Measurements from ENCODE around the gene KRT36. TPM values are rescaled to one million over a fixed set of nuclear protein-coding genes. Genes with fewer than 3 reads are reported as not detected.

KRT36 gene
- total RNA-seq, 1 experiment from 2014 or later: not detected

DNA sequence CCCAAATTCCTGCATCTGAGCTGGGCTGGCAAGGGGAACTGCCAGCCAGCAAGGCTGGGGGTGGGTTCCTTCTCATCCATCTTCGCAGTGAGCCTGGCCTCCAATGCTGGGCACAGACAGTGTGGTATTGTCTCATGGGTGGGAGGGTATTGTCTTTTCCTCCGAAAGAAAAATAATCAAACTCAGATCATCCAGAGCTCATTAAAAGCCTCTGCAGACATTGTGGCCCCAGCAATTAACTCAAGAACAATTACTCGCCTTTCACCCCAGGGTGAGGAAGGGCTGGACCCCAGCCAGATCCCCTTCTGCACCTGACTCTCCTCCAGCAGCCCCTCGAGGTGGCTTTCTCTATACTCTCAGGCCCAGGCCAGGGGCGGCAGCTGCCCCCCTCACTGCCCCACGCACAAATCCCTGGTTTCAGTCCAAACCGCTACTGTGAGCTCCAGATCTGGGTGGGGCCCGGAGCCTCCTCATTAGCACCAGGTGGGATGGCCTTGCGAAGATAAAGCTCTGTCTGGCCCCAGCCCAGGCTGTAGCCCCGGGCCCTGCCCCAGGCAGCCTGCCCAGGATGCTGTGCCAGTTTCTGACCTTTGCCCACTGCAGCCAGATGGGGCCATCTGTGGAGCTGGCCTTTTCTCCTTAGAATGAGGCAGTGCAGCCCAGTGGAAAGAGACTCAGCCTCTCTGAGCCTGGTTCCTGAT lies 31.3 kb upstream of the KRT36 start:
- Histone ChIP-seq H3K4me3 (ENCODE audit: low read length) (peak overlapping the region; percentile 42; the same call in 1 of the 2 replicates), H3K4me2 (ENCODE audit: low read length) (peak overlapping the region; percentile 60), H3K79me2 (ENCODE audit: low read length) (peaks cover 12% of the 10 kb centered on the region; the same call in 1 of the 2 replicates), H3F3A (ENCODE audit: low read length, unreplicated experiment) (peaks cover 11% of the 10 kb centered on the region), H3K9me2 (replicated peaks; ENCODE audit: low read length) (no peaks in the 10 kb centered on the region), H3K9ac (ENCODE audit: low read length) (peak overlapping the region; percentile 83), H3K27ac (ENCODE audit: low read length) (peak overlapping the region; percentile 97), H3K27me3 (ENCODE audit: low read length) (no peaks in the 10 kb centered on the region), H3K36me3 (ENCODE audit: low read depth, low read length) (peaks cover 18% of the 10 kb centered on the region; the same call in 1 of the 2 replicates), H3K9me3 (ENCODE audit: low read length) (no peaks in the 10 kb centered on the region), H3K4me1 (ENCODE audit: insufficient read depth, low read length) (peaks cover 76% of the 10 kb centered on the region), H2AFZ (ENCODE audit: low read length) (no peak overlapping the region), H4K20me1 (ENCODE audit: low read length) (no peaks in the 10 kb centered on the region)
- POLR2A ChIA-PET (ENCODE audit: unreplicated experiment): interaction anchor here (0.7 to 2.7 kb wide), 3 partner anchors 27 to 117 kb away, joined by 6 to 14 read pairs (median 8); no protein-coding TSS in a partner anchor
- BruUV-seq (replicated peaks): no TSS peak
- TF ChIP-seq EZH2 (IDR thresholded peaks at IDR 0.05; ENCODE audit: low read length, unreplicated experiment): no peak
- no peak for TF ChIP-seq EZH2phosphoT487 (IDR thresholded peaks at IDR 0.05; ENCODE audit: borderline replicate concordance, low read length)
- TF ChIP-seq, protein P1, sequence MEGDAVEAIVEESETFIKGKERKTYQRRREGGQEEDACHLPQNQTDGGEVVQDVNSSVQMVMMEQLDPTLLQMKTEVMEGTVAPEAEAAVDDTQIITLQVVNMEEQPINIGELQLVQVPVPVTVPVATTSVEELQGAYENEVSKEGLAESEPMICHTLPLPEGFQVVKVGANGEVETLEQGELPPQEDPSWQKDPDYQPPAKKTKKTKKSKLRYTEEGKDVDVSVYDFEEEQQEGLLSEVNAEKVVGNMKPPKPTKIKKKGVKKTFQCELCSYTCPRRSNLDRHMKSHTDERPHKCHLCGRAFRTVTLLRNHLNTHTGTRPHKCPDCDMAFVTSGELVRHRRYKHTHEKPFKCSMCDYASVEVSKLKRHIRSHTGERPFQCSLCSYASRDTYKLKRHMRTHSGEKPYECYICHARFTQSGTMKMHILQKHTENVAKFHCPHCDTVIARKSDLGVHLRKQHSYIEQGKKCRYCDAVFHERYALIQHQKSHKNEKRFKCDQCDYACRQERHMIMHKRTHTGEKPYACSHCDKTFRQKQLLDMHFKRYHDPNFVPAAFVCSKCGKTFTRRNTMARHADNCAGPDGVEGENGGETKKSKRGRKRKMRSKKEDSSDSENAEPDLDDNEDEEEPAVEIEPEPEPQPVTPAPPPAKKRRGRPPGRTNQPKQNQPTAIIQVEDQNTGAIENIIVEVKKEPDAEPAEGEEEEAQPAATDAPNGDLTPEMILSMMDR (conservative IDR thresholded peaks at IDR 0.05; ENCODE audit: low read depth, low read length): no peak
- intact Hi-C loops (cut with micrococcal nuclease): loop anchor here (1.0 to 10.0 kb wide), 2 partner anchors 27 to 116 kb away; no protein-coding TSS in a partner anchor
- CTCF ChIA-PET: interaction anchor here (0.6 to 2.7 kb wide), 4 partner anchors 21 to 144 kb away, joined by 3 to 30 read pairs (median 6); no protein-coding TSS in a partner anchor
- DNase-seq: peak; percentile 59
- ATAC-seq: peak; percentile 1

DNA sequence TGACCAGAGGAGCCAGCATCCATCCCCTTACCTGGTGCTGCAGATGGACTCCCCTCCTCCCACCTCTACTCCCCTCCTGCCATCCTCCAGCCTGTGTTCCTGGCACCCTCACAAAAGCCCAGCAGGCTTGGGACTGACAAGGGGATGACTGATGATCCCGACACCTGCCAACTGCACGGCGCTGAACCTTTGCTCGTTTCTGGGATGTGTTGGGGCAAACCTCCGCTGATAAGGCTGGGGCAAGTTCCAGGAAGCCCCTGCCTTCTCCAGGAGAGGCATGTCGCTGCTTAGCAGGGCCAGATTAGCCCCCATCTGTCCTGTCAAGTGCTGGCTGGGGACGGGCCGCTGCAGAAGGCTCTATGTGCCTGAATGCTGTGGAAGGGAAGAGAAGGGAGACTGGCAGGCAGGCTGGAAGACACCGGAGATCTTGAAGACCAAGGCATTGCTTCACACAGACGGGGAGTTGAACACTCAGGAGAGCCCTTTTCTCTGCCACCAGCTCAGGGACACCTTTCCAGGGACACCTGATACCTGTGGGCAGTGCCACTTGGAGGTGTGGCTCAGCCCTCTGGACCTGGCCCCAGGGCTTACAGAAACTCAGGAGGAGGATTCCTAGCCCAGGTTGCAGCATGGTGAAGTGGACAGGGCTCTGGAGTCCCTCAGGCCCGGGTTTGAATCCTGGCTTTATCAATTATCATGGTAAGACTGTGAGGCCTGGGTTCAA lies 30.0 kb upstream of the KRT36 start:
- Histone ChIP-seq H3K4me1 (ENCODE audit: insufficient read depth, low read length) (peaks cover 71% of the 10 kb centered on the region), H4K20me1 (ENCODE audit: low read length) (no peaks in the 10 kb centered on the region), H3K4me2 (ENCODE audit: low read length) (peak overlapping the region; percentile 60), H3K9ac (ENCODE audit: low read length) (peak overlapping the region; percentile 83), H3K4me3 (ENCODE audit: low read length) (peak overlapping the region; percentile 22; the same call in 1 of the 2 replicates), H3K79me2 (ENCODE audit: low read length) (no peaks in the 10 kb centered on the region; the same call in 1 of the 2 replicates), H2AFZ (ENCODE audit: low read length) (no peak overlapping the region), H3K27me3 (ENCODE audit: low read length) (no peaks in the 10 kb centered on the region), H3F3A (ENCODE audit: low read length, unreplicated experiment) (peaks cover 11% of the 10 kb centered on the region), H3K27ac (ENCODE audit: low read length) (peak overlapping the region; percentile 97), H3K9me3 (ENCODE audit: low read length) (no peaks in the 10 kb centered on the region), H3K36me3 (ENCODE audit: low read depth, low read length) (peaks cover 15% of the 10 kb centered on the region; the same call in 1 of the 2 replicates), H3K9me2 (replicated peaks; ENCODE audit: low read length) (no peaks in the 10 kb centered on the region)
- peak; percentile 58 for DNase-seq
- ATAC-seq: peak; percentile 1; the same call in 1 of the 2 replicates
- TF ChIP-seq, protein P1 (conservative IDR thresholded peaks at IDR 0.05; ENCODE audit: low read depth, low read length): no peak
- no peak for TF ChIP-seq EZH2 (IDR thresholded peaks at IDR 0.05; ENCODE audit: low read length, unreplicated experiment)
- TF ChIP-seq EZH2phosphoT487 (IDR thresholded peaks at IDR 0.05; ENCODE audit: borderline replicate concordance, low read length): no peak
- intact Hi-C loops (cut with micrococcal nuclease): loop anchor here (2.0 to 10.0 kb wide), 3 partner anchors 115 to 715 kb away; no protein-coding TSS in a partner anchor
- no TSS peak for BruUV-seq (replicated peaks)
- POLR2A ChIA-PET (ENCODE audit: unreplicated experiment): interaction anchor here (0.9 kb wide), 1 partner anchor 29 kb away, joined by 30 read pairs; no protein-coding TSS in a partner anchor
- CTCF ChIA-PET: interaction anchor here (1.8 kb wide), 1 partner anchor 29 kb away, joined by 8 read pairs; no protein-coding TSS in a partner anchor
